Fibroblast of upper back skin (primary cell): ENCODE results near the gene STEAP1B.
A peak's percentile ranks its signal among the peaks of the same experiment; 100 is the strongest.
"Not testable (repeated sequence)": the region's sequence is repeated elsewhere in the genome, so short reads cannot be mapped to it uniquely, and the experiment has no call there.

Source experiments
- DNase-seq: peaks from one replicate; pipeline ENCODE4 v3.0.0-alpha.2; 2013

Gene STEAP1B

DNA sequence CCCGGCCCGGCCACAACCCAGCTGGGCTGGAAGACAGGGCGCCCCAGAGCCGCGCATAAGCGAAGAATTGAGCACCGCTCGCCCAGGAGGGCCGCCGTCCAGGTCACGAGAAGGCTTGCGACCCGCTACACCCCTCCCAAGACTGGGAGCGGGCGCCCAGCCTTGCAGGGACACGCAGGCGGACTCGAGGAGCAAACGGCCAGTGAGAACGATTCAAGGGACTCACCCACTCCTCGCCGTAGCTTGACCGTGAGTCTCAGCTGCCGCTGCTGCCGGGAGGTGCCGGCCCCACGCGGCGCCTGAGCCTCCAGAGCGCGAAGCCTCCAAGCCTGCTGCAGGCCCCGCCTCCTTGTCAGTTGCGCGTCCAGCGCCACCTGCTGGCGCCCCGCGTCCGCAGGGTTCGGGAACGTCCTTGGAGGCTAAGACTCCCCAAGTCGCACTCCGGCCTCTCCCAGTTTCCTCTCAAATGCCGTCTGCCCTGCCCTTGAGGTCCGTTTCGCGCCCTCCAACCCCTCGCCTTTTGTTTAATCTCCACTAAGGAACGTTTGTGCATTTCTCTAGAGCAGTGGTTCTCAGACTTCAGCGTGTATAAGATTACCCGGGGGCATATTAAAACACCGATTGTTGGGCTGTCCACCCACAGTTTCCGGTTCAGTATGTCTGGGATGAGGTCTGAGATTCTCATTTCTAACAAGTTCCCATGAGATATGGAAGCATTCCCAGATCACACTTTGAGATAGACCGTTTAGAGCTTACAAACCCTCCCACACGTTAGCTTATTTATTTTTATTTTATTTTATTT lies at the start of gene STEAP1B:
Gene STEAP1B (minus strand): TSS at position 301 of the 802 bp plus-strand sequence. CDS start 5,333 bp downstream, outside the sequence.
- DNase-seq: peak; percentile 80

DNA sequence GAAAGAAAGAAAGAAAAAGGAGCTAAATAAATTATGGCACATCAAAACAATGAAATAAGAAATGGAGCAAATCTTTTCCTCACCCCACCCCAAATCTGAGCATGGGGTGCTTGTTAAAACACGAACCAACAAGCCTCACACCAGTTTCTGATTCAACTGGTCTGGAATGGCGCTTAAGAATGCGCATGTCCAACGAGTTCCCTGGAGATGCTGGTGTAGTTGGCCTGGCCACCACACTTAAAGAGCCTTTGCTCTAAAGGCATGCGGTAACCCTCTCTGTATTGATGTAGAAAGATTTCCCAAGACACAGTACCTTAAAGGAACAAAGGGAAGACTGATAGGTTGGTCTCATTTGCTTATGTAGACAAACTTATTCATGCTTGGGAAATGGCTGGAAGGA lies 49.1 kb upstream of the STEAP1B start:
- no peak for DNase-seq

DNA sequence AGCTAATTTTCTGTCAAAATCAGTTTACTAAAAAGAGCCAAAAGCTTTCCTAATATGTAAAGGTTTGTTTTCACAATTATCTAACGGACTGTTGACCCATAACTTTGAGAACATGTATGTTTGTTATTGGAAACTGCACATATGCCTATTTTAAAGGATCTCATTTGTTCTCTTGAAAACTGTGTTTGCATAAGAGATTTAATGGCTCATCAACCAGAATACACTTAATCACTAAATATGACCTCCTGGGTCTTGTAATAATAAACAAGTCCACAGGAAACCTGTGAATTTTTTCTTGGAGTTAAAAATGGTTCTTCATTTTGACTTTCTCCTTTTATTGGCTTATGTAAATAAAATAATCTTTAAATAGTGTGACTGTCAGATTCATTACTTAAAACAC lies 48.3 kb upstream of the STEAP1B start:
- DNase-seq: no peak

DNA sequence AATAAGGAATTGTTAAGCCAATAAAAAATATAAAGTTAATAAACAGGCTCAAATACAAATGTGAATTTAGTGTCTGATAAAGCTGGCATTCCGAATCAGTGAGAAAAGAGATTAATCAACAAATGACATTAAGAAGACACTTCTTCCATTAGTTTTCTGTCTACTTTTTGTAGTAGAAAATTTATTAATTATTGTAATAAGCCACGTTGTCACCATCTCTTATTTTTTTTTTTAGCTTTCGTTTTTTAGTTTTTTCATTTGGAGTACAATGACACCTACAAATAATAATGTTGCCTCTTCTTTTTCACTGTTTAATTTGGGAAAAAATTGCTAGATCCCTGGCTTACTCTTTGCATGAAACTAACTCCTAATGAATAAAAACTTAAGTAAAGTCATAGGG lies 46.8 kb upstream of the STEAP1B start:
- DNase-seq: no peak

DNA sequence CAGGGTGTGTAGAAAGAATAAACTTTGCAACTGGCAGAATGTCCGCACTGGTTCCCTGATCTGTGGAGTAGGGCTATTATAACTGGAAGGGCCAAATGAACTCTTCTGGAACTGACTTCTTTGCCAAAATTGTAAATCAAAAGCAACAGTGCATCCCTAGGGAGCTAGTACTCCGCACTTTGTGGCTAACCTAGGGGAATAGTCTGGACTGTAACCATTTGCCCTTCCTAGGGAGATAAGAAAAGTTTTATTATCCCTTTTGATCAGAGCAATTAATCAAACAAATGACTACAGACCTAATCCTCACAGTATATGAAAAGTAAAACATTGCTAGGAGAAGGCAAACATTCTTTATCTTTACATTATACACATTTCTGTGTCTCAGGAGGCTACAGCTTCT lies 45.5 kb upstream of the STEAP1B start:
- peak; percentile 45 for DNase-seq

DNA sequence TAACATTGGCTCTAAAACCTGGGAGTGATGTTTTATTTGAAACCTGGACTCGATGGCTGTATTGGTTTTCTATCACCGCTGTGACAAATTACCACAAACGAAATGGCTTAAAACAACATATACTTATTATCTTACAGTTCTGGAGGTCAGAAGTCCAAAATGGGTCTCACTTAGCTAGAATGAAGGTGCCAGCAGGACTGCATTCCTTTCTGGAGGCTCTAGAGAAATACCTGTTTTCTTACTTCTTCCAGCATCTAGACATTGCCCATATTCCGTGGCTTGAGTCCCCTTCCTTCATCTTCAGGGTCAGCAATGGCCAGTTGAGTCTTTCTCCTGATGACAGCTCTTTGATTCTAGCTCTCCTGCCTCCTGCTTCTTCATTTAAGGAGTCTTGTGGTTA lies 44.3 kb upstream of the STEAP1B start:
- DNase-seq: no peak

DNA sequence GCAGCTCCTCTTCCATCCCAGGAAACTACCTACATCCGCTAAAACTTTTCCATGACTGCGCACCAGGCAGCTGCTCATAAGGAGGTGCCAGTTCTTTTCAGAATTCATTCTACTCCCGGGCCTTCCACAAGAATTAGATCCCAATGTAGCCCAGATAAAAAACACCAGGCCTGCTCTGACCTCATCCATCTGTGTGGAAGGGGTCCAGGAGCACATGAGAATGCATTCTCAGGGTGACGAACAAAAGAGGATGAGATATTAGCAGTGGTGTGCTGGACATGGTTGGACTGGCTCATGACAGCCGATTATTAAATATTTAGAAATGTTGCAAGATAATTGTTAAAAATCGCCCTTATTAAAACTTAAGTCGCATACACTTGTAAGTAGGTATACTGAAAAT lies 43.2 kb upstream of the STEAP1B start:
- no peak for DNase-seq

DNA sequence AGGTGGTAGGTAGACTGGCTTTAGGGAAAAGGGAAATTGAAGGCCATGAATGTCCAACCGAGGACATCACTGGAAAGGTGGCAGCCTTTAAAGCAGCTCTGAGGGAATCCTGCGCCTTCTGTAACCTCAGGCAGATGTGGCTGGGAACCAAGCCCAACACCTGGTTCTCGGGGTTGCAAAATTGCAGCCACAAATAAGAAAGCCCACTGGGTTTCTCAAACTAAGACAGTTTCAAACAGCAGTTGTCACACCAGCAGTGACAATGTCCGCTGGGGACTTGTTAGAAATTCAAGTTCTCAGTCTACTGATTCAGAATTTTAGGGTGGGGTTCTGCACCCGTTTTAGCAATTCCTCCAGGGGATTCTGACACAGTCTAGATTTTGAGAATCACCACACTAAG lies 42.7 kb upstream of the STEAP1B start:
- no peak for DNase-seq

DNA sequence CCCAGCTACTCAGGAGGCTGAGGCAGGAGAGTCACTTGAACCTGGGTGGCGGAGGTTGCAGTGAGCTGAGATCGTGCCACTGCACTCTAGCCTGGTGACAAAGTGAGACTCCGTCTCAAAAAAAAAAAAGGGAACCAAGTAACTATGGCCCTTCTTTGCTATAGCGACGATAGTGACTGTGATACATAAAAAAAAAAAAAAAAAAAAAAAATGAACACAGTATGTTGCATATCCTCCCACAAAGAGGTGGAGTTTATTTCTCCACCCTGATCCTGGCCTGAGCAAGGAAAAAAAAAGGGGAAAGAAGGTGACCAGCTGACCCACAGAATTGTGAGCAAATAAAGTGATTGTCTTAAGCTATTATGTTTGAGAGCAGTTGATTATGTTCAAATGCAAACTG lies 42.3 kb upstream of the STEAP1B start:
- DNase-seq: no peak

DNA sequence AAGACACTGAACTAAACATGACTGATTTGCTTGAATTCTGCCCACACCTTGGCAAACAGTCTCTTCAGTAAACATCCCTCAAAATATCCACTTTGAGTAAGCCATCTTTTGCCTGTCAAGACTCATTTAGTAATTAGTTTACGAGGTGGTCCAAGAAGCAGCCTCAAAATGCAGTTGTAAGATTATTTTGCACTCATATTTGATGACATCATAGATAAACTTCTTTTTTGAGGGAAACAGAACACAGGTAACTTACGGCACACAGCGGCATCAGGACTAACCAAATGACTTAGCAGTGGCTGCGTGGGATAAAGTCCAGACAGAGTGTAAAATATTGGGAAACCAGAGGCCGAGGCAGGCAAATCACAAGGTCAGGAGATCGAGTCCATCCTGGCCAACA lies 41.8 kb upstream of the STEAP1B start:
- DNase-seq: no peak

DNA sequence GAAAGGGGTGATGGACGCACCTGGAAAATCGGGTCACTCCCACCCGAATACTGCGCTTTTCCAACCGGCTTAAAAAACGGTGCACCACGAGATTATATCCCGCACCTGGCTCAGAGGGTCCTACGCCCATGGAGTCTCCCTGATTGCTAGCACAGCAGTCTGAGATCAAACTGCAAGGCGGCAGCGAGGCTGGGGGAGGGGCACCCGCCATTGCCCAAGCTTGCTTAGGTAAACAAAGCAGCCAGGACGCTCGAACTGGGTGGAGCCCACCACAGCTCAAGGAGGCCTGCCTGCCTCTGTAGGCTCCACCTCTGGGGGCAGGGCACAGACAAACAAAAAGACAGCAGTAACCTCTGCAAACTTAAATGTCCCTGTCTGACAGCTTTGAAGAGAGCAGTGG lies 28.5 kb upstream of the STEAP1B start:
- DNase-seq: not testable (repeated sequence)

DNA sequence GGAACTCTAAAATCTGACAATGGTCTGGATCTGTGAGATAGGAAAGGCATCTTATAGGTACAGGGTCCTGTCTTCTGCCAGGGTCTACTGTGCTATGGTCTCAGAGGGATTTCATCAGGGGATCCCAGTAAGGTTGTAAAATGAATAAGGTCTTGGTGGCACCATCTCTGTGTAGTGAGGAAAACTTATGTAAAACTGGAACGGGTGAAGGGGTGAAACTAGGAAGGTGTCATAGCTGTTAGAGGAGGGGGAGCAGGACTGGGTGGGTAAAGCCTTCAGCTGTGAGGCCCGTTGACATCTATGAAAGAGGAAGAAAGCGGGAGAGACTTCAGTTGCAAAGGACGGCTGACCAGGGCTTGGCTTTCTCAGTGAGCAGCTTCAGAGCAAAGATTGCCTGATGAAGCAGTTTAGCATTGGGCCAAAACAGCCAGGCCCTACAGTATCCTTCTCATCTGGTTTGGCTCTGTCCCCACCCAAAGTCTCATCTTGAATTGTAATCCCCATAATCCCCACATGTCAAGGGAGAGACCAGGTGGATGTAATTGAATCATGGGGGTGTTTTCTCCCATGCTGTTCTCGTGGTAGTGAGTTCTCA lies 24.5 kb upstream of the STEAP1B start:
- not testable (repeated sequence) for DNase-seq

DNA sequence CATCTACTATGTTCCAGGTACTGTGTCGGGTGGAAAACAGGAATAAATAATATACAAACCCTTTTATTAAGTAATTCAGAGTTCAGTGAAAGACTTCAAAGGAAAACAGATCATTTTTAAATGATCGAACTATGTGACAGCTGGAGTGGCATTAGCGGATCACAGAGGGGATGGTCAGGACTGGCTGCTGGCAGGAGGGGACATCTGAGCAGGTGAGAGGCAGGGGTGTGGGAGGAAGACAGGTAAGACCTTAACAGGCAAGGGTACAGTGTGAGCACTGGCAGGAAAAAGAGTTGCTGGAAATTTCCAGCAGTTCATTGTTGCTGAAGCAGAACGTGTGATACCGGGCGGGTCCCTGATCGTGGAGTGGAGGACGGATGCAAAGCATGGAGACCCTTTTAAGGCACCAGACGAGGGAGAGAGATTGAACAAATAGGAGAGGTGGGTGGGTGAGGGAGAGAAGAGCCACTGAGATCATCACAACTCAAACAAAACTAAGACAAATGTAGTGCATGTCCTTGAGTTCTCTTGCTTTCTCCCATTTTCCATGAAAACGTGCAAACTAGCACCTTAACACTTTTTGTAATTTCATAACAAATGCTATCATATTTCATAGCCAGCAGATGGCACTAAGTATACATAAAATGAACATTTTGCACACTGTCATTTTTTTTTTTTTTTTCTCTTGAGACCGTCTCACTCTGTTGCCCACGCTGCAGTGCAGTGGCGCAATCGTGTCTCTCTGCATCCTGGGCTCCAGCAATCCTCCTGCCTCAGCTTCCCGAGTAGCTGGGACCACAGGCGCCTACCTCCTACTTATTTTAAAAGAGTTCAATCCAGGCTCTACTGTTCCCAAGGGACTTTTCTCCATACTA lies 23.7 kb upstream of the STEAP1B start:
- peak; percentile 63 for DNase-seq

DNA sequence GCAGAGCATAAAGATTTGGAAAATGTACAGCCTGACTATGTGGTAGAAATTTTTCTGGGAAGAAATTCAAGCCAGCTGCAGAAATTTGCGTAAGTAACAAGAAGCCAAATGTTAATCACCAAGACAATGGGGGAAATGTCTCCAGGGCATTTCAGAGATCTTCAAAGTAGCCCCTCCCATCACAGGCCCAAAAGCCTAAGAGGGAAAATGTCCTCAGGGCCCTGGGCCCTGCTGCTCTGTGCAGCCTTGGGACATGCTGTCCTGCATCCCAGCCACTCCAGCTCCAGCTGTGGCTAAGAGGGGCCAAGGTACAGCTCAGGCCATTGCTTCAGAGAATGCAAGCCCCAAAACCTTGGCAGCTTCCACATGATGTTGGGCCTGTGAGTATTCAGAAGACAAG lies 19.6 kb upstream of the STEAP1B start:
- not testable (repeated sequence) for DNase-seq

DNA sequence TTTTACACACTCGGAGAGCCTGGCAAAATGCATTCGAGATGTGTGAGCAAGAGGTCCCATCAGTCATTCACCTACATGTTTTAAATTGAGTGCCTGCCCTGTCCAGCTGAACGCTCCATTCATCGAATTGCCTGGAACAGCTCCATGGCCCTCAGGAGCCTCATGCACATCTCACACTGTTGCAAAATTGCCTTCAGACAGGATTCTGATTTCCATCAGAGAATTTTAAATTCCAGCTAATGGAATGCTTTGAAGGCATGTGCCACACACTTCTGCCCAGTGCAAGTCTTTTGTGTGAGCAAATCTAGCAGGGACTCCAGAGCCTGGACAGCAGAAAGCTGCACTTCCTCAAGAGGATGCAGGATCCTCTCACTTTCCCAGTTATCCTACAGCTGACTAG lies 17.0 kb upstream of the STEAP1B start:
- not testable (repeated sequence) for DNase-seq

DNA sequence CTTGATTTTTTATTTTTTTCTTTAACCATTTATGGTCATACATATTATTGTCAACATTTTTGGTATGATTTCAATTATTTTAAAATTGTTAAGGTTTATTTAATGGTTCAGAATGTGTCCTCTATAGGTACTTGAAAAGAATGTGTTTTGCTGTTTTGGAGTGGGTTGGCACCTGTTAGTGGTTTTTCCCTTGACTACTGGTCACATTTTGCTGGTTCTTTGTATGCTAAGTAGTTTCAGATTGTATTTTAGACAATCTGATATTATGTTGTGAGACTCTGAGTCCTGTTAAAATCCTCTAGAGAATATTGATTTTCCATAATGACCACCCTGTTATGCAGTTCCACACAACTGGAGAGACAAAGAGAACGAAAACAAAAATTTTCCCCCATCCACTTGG lies 15.0 kb upstream of the STEAP1B start:
- not testable (repeated sequence) for DNase-seq

DNA sequence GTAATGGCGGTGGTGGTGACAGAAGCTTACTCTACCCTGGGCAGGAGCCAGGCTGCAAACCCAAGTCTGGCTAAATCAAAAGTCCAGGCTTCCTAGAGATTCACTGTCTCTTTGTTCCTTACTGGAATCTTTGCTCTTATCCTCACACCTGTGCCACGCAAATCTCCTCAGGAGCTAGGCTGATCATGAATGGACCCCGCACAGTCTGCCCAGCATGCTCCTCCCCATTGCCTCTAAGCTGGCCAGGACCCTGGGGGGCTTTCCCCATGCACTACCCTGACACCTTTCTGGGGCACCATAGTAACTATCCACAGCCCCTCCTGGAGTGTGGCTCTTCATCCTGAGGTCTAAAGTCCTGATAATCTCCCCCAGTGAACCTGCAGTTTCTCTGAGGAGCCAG lies 7.3 kb upstream of the STEAP1B start:
- not testable (repeated sequence) for DNase-seq

DNA sequence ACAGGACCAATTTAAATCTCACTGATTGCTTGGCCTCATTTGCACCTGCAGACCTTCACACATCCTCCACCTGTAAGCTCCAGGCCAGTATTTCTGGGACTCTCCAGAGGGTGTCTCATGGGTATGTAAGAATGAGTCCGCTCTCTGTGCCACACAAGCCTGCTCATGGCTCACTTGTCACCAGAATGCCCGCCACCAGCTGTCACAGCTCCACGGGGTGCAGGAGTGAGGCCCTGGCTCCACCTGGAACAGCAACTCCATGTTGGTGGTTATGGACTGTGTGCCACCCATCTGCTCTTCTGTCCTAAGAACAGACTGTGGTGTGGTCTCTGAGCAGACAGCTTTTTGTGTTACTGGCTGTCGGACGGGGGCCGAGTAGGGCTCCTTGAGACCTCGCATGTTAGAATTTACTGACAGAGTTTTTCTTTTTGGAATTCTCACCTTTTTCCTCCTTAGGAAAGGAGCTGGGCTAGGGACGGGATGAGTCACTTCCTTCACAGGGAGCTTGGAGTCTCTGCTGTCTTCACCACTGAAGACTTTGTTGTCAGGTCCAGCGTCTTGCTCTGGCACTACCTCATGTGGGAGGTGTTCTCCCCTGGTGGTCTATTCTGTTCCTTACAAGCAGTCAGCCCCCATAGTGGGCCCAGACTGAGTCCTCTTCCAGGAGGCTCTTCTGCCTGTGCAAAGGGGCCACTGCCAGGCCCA lies 6.5 kb upstream of the STEAP1B start:
- not testable (repeated sequence) for DNase-seq

DNA sequence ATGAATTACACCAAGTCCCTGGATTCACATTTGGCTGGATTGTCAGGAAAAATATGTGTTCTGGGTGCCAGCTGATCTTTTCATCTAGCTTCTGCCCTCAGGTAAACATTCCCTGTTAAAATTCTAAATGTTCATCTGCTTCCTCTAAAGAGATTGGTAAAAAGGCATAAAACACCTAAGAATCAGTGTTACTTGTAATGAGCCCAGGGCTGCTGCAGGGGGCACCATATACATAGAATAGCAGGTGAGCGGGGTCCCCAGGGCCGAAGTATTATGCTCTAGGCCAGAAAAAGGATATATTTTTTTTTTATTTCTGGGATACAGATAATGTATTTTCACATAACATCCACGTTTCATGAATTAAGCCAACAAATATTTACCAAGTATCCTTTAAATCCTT lies 4.5 kb upstream of the STEAP1B start:
- DNase-seq: not testable (repeated sequence)

DNA sequence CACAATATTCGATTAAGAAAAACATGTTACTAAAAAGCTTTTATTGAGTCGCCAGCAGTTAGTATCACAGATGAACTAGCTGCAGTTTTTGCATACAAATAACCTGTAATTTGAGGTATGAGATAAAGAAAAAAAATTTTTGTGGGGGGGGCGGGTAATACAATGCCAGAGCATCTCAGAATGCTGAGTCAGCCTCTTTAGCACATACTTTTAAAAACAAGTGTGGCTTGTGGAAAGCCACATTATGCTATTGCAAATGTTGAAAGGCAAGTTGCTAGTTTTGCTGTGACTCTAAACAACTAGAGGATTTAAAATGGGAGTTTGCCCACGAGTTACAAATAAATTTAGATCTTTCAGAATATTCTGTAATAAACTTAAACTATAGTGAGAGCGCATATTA lies 2.1 kb upstream of the STEAP1B start:
- not testable (repeated sequence) for DNase-seq

DNA sequence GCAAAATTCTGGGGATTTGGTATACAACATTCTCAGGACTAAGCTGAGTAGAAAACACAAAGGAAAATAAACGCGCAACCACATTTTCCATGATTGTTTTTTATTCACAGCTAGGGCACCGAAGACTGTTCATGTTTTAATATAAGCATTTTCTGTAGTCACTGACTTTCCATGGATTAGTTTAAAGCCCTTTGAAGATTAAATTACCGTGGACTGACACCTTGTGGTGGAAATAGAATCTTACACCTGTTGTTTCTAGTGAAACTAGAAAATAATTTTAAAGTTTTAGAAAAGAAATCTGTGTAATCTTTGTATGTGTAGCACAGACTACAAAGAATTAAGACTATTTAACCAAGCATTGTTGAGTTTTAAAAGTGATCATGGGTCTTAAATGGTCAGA lies 1.3 kb upstream of the STEAP1B start:
- DNase-seq: peak; percentile 31

DNA sequence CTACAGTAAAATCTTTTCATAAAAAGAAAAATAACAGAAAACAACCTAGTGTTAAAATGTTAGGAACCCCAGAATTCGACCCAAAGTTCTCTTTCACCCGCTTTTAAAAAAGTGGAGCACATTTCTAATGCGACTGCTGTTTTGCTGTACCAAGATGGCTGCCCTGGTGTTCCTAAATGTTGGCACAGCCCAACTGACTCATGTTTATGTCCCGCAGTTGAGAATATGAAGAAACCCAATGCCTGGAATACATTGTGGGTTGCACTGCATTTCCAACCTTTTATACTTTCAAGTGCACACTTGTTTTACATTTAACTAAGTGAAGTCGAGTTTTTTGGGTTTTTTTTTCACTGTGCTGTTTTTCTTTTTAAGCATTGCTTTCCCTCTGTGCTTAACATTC lies 944 bp downstream of the STEAP1B start:
- no peak for DNase-seq

DNA sequence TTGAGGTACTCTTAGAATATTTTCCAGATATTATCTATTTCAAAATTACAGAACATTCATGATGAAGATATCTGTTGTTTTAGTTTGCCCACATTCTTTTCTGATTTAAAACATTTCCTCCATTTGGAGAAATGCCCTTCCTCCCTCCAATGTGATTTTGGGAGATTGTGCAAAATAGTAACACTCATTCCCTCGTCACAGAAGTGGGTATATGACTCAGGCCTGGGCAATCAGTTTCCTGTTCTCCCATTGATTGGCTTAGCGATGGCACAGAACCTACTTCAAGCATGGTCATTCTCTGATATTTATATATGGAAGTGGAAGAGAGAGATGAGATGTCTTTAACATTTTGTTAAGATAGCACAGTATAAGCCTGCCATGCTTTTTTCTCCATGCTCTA lies 3.1 kb downstream of the STEAP1B start:
- DNase-seq: not testable (repeated sequence)
